ENCODE data around the gene ADAMTSL1.

Gene ADAMTSL1

GRCh38 chr9:18857769-18858168 is 383.8 kb downstream of the ADAMTSL1 start:
- CTCF ChIA-PET, result no interaction called here
- no peak overlapping the region for H3K27ac ChIP-seq (ENCODE audit: extremely low read depth, low read depth, low read length)
- H3K9me3 ChIP-seq (ENCODE audit: control insufficient read depth, insufficient read depth, low read depth, low read length), result no peaks in the 10 kb centered on the region
- no peaks in the 10 kb centered on the region for H3K36me3 ChIP-seq (ENCODE audit: control insufficient read depth in 2 of 2, insufficient read depth in 1 of 2, low read length in 2 of 2)
- H3K4me1 ChIP-seq (ENCODE audit: control insufficient read depth, insufficient read depth, low read length), result no peaks in the 10 kb centered on the region
- H3K4me3 ChIP-seq (ENCODE audit: low read depth, low read length), result no peak overlapping the region
- POLR2A ChIA-PET, result no interaction called here
- TF ChIP-seq GFI1B (tag by site-specific recombination; IDR thresholded peaks at IDR 0.05) (no peak), ZNF248 (tag by site-specific recombination; IDR thresholded peaks at IDR 0.05) (no peak), OSR2 (tag by site-specific recombination; IDR thresholded peaks at IDR 0.05) (no peak), ZNF707 (tag by site-specific recombination; IDR thresholded peaks at IDR 0.05) (no peak)

GRCh38 chr9:18861609-18862544 is 387.9 kb downstream of the ADAMTSL1 start:
- Histone ChIP-seq H3K36me3 (ENCODE audit: control insufficient read depth in 2 of 2, insufficient read depth in 1 of 2, low read length in 2 of 2) (no peaks in the 10 kb centered on the region), H3K4me3 (ENCODE audit: low read depth, low read length) (no peak overlapping the region), H3K4me1 (ENCODE audit: control insufficient read depth, insufficient read depth, low read length) (no peaks in the 10 kb centered on the region), H3K9me3 (ENCODE audit: control insufficient read depth, insufficient read depth, low read depth, low read length) (no peaks in the 10 kb centered on the region), H3K27ac (ENCODE audit: extremely low read depth, low read depth, low read length) (no peak overlapping the region)
- TF ChIP-seq YY2 (tag by site-specific recombination; IDR thresholded peaks at IDR 0.05) (no peak), ZBTB7A (tag by site-specific recombination; IDR thresholded peaks at IDR 0.05; ENCODE audit: low read depth) (no peak), BCL6B (tag by site-specific recombination; IDR thresholded peaks at IDR 0.05) (0 out of 2 replicates have a peak, but pooled peaks have one; percentile 20)
- ChIA-PET CTCF (no interaction called here), POLR2A (no interaction called here)

- no peaks in the 10 kb centered on the region for H3K4me1 ChIP-seq (ENCODE audit: control insufficient read depth, insufficient read depth, low read length)
- no peaks in the 10 kb centered on the region for H3K36me3 ChIP-seq (ENCODE audit: control insufficient read depth in 2 of 2, insufficient read depth in 1 of 2, low read length in 2 of 2)
- no peaks in the 10 kb centered on the region for H3K9me3 ChIP-seq (ENCODE audit: control insufficient read depth, insufficient read depth, low read depth, low read length)
- no peak for TF ChIP-seq ZNF776 (tag by site-specific recombination; IDR thresholded peaks at IDR 0.05; ENCODE audit: borderline replicate concordance)
- TF ChIP-seq ZNF248 (tag by site-specific recombination; IDR thresholded peaks at IDR 0.05), result no peak
- TF ChIP-seq ZNF354C (tag by site-specific recombination; IDR thresholded peaks at IDR 0.05; ENCODE audit: borderline replicate concordance, low read depth), result no peak
- TF ChIP-seq ZSCAN23 (tag by site-specific recombination; IDR thresholded peaks at IDR 0.05), result no peak
- TF ChIP-seq HOXD13 (CRISPR knock-in tag; IDR thresholded peaks at IDR 0.05; ENCODE audit: borderline replicate concordance), result no peak
- no peak for TF ChIP-seq ZNF18 (tag by site-specific recombination; IDR thresholded peaks at IDR 0.05)
- TF ChIP-seq ATF2 (tag by site-specific recombination; IDR thresholded peaks at IDR 0.05; ENCODE audit: low read depth), result no peak
- TF ChIP-seq WT1 (tag by site-specific recombination; IDR thresholded peaks at IDR 0.05), result no peak
- TF ChIP-seq ZNF280C (tag by site-specific recombination; IDR thresholded peaks at IDR 0.05), result no peak
- no peak for TF ChIP-seq KLF8 (tag by site-specific recombination; IDR thresholded peaks at IDR 0.05)
- no peak for TF ChIP-seq ZSCAN4 (tag by site-specific recombination; IDR thresholded peaks at IDR 0.05)
- TF ChIP-seq FEZF1 (tag by site-specific recombination; IDR thresholded peaks at IDR 0.05), result no peak
- no peak overlapping the region for H3K4me3 ChIP-seq (ENCODE audit: low read depth, low read length)
- ChIA-PET POLR2A (no interaction called here), CTCF (no interaction called here)
- H3K27ac ChIP-seq (ENCODE audit: extremely low read depth, low read depth, low read length), result no peak overlapping the region
Observed at GRCh38 chr9:18863791-18864190, 389.8 kb downstream of the ADAMTSL1 start.
